Mesenteric fat pad (tissue), 1 donor: Measurements from ENCODE around the gene RESF1. TPM values are rescaled to one million over a fixed set of nuclear protein-coding genes. Genes with fewer than 3 reads are reported as not detected.

ENCODE experiments used
- total RNA-seq: library from RNA; stranded (reverse); fragmentation: NEBNext Ultra II Directional; extraction: Animal tissue kit (Norgen Biotek cat#: 25700); gene quantifications from one replicate; pipeline ENCODE4 v1.2.1, GENCODE V29; 2021
- donor health status: DM: yes; HTN: yes; CAD: no.

RESF1 gene
- total RNA-seq, 1 donor from 2014 or later: 49.7 TPM

Other genes starting within 250 kb of the RESF1 start
- gene AMN1, start 230.4 kb upstream of the RESF1 start, total RNA-seq: 8.2 TPM
- 21.9 TPM for gene BICD1, start 147.4 kb downstream of the RESF1 start, total RNA-seq